GM18508 (cell line): ENCODE data around the gene TBC1D3H.
"Not testable (repeated sequence)": the region's sequence is repeated elsewhere in the genome, so short reads cannot be mapped to it uniquely, and the experiment has no call there.

Source experiments
- ATAC-seq: cut with Tn5 transposase; IDR thresholded peaks from one replicate; pipeline ENCODE4 v1.9.1; 2021; ENCODE audit warnings: moderate number of reproducible peaks; ENCODE audit not compliant: insufficient read depth, unreplicated experiment

TBC1D3H gene

GRCh38 chr17:36388385-36389245, at the start of gene TBC1D3H:
Gene TBC1D3H (minus strand): TSS chr17:36388435. CDS start chr17:36386895, 1,540 bp downstream.
- not testable (repeated sequence) for ATAC-seq

DNA sequence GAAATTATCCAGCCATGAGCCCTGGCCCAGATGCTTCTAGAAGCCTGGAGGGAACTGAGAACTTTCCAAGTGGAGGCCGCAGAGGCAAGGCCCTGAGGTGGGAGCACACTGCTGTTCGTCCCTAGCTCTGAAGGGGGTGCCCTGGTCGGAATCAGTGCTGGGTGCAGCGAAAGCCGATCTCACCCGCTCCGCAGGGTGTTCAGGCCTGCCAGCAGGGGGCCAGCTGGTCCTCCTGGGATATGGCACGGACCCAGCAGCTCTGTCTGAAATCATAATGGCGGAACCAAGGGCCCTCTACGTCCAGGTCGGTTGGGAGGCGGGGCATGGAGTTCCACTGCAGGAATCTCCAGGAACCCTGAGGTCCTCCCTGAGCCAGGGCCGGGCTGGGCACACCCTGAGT, 40.7 kb upstream of the TBC1D3H start:
- ATAC-seq, result not testable (repeated sequence)

DNA sequence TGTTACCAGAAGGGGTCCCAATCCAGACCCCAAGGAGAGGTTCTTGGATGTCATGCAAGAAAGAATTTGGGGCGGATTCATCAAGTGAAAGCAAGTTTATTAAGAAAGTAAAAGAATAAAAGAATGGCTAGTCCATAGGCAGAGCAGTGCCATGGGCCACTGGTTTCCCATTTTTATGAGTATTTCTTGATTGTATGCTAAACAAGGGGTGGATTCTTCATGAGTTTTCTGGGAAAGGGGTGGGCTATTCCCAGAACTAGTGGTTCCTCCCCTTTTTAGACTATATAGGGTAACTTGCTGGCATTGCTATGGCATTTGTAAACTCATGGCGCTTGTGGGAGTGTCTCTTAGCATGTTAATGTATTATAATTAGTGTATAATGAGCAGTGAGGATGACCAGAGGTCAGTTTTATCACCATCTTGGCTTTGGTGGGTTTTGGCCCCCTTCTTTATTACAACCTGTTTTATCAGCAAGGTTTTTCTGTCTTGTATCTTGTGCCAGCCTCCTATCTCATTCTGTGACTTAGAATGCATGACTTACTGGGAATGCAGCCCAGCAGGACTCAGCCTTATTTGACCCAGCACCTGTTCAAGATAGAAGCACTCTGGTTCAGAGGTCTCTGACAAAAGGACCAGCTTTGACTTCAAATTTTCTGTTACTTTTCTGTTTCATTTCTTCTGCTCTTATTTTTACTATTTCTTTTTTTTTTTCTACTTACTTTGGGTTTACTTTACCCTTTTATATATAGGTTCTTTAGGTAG, 27.1 kb upstream of the TBC1D3H start:
- ATAC-seq, result not testable (repeated sequence)

DNA sequence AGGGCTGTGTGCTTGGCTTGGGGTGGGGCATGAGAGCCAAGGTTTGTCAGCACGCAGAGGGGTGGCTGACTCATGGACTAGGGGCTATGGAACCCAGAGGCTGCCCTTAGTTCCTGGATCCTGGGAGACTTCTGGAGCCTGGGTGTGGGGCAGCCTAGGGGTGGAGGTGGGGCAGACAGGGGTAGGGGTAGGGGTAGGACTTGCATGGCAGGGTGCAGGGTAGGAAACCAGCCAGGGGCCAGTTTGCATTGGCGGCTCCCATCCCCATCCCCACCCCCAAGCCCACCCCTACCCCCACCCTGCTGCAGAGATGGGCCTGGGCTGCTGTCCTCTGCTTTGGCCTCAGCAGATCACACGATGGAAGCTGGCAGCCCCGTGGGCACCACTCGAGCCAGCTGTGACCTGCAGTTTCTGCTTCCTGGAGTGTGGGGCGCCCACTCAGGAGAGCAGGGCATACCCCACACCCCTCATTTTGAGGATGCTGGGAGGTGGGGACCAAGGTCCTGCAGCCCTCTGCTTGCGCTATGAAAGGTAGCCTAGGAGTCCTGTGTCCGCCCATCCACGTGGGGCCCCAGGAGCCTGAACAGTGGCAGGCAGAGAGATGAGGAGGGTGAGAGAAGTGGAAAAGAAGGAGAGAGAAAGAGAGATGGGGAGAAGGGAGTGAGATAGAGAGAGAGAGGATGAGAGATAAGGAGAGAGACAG, 2.9 kb upstream of the TBC1D3H start:
- ATAC-seq, result not testable (repeated sequence)

- not testable (repeated sequence) for ATAC-seq
These were observed 12.3 kb downstream of the TBC1D3H start for GRCh38 chr17:36375938-36376337.

DNA sequence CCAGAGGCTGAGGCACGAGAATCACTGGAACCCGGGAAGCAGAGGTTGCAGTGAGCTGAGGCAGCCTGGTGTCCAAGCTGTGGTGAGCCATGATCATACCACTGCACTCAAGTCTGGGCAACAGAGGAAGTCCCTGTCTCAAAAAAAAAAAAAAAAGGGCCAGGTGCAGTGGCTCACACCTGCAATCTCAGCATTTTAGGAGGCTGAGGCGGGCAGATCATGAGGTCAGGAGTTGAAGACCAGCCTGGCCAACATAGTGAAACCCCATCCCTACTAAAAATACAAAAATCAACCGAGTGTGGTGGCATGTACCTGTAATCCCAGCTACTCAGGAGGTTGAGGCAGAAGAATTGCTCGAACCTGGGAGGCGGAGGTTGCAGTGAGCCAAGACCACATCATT, 25.7 kb downstream of the TBC1D3H start:
- ATAC-seq, result not testable (repeated sequence)
